ENCODE measurements around the gene FOXO4. TPM values are rescaled to one million over a fixed set of nuclear protein-coding genes. Genes with fewer than 3 reads are reported as not detected.

Gene FOXO4
- total RNA-seq, 6 experiments from 2014 or later, result 4.0 to 8.1 (median 6.0) TPM

DNA sequence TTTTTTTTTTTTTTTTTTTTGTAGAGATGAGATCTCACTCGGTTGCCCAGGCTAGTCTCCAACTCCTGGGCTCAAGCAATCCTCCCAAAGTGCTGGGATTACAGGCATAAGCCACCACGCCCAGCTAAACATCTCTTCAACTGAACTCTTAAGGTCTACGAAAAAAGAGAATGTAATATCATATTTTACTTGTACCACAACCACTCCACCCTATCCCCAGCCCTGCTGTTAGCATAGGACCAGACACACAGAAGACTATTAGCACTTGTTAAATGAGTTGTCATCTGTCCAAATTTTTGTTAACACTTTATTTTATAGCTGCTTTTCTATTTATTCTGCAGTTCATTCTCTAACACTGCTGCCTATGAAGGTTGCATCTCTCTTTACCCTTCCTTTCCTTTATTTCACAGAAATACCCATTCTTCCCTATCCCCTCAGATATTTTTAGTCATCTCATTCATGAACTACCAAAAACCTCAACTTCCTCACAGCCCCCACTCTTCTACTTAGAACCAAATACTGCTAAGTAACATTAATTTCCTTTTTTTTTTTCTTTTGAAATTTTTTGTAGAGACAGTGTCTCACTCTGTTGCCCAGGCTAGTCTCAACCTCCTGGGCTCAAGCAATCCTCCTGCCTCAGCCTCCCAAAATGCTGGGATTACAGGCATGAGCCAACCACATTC is 37.7 kb upstream of the FOXO4 start:
- Mint-ChIP-seq H3K27ac (peak overlapping the region; percentile 72), H3K4me1 (ENCODE audit: low read depth) (peaks cover 23% of the 10 kb centered on the region), H3K4me3 (peak overlapping the region; percentile 47), H3K36me3 (ENCODE audit: low read depth) (peaks cover 16% of the 10 kb centered on the region), H3K27me3 (ENCODE audit: insufficient read depth) (no peaks in the 10 kb centered on the region), H3K9me3 (no peaks in the 10 kb centered on the region)
- TF ChIP-seq, protein P1, sequence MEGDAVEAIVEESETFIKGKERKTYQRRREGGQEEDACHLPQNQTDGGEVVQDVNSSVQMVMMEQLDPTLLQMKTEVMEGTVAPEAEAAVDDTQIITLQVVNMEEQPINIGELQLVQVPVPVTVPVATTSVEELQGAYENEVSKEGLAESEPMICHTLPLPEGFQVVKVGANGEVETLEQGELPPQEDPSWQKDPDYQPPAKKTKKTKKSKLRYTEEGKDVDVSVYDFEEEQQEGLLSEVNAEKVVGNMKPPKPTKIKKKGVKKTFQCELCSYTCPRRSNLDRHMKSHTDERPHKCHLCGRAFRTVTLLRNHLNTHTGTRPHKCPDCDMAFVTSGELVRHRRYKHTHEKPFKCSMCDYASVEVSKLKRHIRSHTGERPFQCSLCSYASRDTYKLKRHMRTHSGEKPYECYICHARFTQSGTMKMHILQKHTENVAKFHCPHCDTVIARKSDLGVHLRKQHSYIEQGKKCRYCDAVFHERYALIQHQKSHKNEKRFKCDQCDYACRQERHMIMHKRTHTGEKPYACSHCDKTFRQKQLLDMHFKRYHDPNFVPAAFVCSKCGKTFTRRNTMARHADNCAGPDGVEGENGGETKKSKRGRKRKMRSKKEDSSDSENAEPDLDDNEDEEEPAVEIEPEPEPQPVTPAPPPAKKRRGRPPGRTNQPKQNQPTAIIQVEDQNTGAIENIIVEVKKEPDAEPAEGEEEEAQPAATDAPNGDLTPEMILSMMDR (IDR thresholded peaks at IDR 0.05), result no peak
- DNase-seq, result no peak

GRCh38 chrX:71060127-71060526 is 35.5 kb upstream of the FOXO4 start:
- no peak for DNase-seq
- TF ChIP-seq, protein P1 (IDR thresholded peaks at IDR 0.05), result no peak
- Mint-ChIP-seq H3K4me3 (no peak overlapping the region), H3K27me3 (ENCODE audit: insufficient read depth) (no peaks in the 10 kb centered on the region), H3K4me1 (ENCODE audit: low read depth) (peaks cover 30% of the 10 kb centered on the region), H3K9me3 (no peaks in the 10 kb centered on the region), H3K27ac (no peak overlapping the region), H3K36me3 (ENCODE audit: low read depth) (peaks cover 21% of the 10 kb centered on the region)

DNA sequence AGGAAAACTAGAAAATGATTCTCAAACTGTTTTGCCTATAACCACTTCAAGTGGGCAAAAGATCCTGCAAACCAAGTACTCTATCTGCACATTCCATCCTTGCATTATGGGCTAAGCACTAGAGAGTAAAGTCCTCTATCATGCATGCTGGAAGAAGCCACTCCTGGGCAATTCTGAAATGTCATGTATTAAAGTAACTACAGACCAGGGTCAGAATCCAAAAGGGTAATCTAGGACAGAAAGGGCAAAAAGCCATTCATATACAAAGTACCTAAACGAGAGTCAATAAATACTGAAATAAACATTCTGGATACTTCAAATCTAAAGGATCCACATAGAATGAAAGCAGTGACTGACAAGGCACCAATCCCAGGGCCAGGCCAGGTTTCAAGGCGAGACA is 28.6 kb upstream of the FOXO4 start:
- H3K4me1 Mint-ChIP-seq (ENCODE audit: low read depth), result peaks cover 13% of the 10 kb centered on the region
- TF ChIP-seq, protein P1 (IDR thresholded peaks at IDR 0.05), result no peak
- H3K36me3 Mint-ChIP-seq (ENCODE audit: low read depth), result peaks cover 5% of the 10 kb centered on the region; the same call in 1 of the 2 replicates
- H3K27me3 Mint-ChIP-seq (ENCODE audit: insufficient read depth), result no peaks in the 10 kb centered on the region; the same call in 1 of the 2 replicates
- no peaks in the 10 kb centered on the region for H3K9me3 Mint-ChIP-seq
- H3K27ac Mint-ChIP-seq, result peak overlapping the region; percentile 92
- no peak for DNase-seq
- peak overlapping the region; percentile 97 for H3K4me3 Mint-ChIP-seq

GRCh38 chrX:71067712-71068043 is 28.0 kb upstream of the FOXO4 start:
- Mint-ChIP-seq H3K9me3 (no peaks in the 10 kb centered on the region), H3K4me1 (ENCODE audit: low read depth) (peaks cover 13% of the 10 kb centered on the region), H3K36me3 (ENCODE audit: low read depth) (peaks cover 5% of the 10 kb centered on the region; the same call in 1 of the 2 replicates), H3K4me3 (peak overlapping the region; percentile 97), H3K27me3 (ENCODE audit: insufficient read depth) (no peaks in the 10 kb centered on the region; the same call in 1 of the 2 replicates), H3K27ac (peak overlapping the region; percentile 92)
- DNase-seq, result no peak
- TF ChIP-seq, protein P1 (IDR thresholded peaks at IDR 0.05), result no peak

- H3K27ac Mint-ChIP-seq, result peak within 1 kb of the TSS; percentile 92
- no peaks in the 10 kb centered on the region; the same call in 1 of the 2 replicates for H3K27me3 Mint-ChIP-seq (ENCODE audit: insufficient read depth)
These were observed 27.4 kb upstream of the FOXO4 start, which contains the start of gene SNX12 for GRCh38 chrX:71068044-71068918. Gene SNX12 (minus strand): TSS chrX:71068334. CDS start chrX:71068306, 28 bp downstream.

More at GRCh38 chrX:71068044-71068918, 27.4 kb upstream of the FOXO4 start, which contains the start of gene SNX12:
- Mint-ChIP-seq H3K9me3 (no peaks in the 10 kb centered on the region), H3K36me3 (ENCODE audit: low read depth) (peaks cover 5% of the 10 kb centered on the region; the same call in 1 of the 2 replicates), H3K4me3 (peak within 1 kb of the TSS; percentile 97), H3K4me1 (ENCODE audit: low read depth) (peaks cover 13% of the 10 kb centered on the region)
- DNase-seq, result peak; percentile 94
- TF ChIP-seq, protein P1 (IDR thresholded peaks at IDR 0.05), result no peak

Measured in HFFc6 (cell line).